Mucosa of descending colon (tissue), 3 donors: ENCODE measurements around the gene LAMA3. TPM values are rescaled to one million over a fixed set of nuclear protein-coding genes. Genes with fewer than 3 reads are reported as not detected.

Experiments used
- ATAC-seq: fragments of 200-7000 bp; cut with Tn5 transposase; one replicate; pipeline ENCODE4 v1.9.1; 2020; ENCODE audit warnings: mild to moderate bottlenecking, moderate library complexity
- DNase-seq, 3 donors: peaks; one replicate each; pipeline ENCODE4 v3.0.0-alpha.2; 2020
- H3K36me3 ChIP-seq: fragments of 200-600 bp; one replicate; pipeline ENCODE4 v1.8.0; 2021; ENCODE audit warnings: low read depth, mild to moderate bottlenecking
- H3K4me1 ChIP-seq: fragments of 200-600 bp; one replicate; pipeline ENCODE4 v1.8.0; 2021; ENCODE audit warnings: low read depth, mild to moderate bottlenecking
- H3K4me3 ChIP-seq: fragments of 200-600 bp; one replicate; pipeline ENCODE4 v1.8.0; 2021; ENCODE audit warnings: mild to moderate bottlenecking
- H3K9me3 ChIP-seq: fragments of 200-600 bp; one replicate; pipeline ENCODE4 v1.8.0; 2021; ENCODE audit warnings: mild to moderate bottlenecking
- intact Hi-C, 2 donors: fragments of 100-400 bp; cut with DNase I in 1 of 2; cut with micrococcal nuclease in 1 of 2; formaldehyde crosslinking; loops; one replicate each; pipeline versions ENCODE4 v1.11.0 to v1.11.1; 2022; cut with DNase I, micrococcal nuclease
- total RNA-seq, 3 donors: library from RNA; stranded (reverse); fragmentation: NEBNext Ultra II Directional in 2 of 3; extraction: Animal tissue kit (Norgen Biotek cat#: 25700) in 2 of 3; gene quantifications; one replicate each; pipeline versions ENCODE4 v1.2.1 to v1.2.4, GENCODE V29; 2021 to 2023
- TF ChIP-seq, protein P1 (sequence below): fragments of 200-600 bp; IDR thresholded peaks from one replicate; pipeline ENCODE4 v1.8.0; 2022; ENCODE audit warnings: antibody characterized with exemption, mild to moderate bottlenecking
- donor health status: DM: no; HTN: no; CAD: no; lungs with moderate emphysema.
- donor health status: DM: no; HTN: no; CAD: no.
- donor health status: DM: no; HTN: yes; CAD: no.

The LAMA3 gene
- total RNA-seq, 3 donors from 2014 or later, result 29.0 to 62.0 (median 49.0) TPM

DNA sequence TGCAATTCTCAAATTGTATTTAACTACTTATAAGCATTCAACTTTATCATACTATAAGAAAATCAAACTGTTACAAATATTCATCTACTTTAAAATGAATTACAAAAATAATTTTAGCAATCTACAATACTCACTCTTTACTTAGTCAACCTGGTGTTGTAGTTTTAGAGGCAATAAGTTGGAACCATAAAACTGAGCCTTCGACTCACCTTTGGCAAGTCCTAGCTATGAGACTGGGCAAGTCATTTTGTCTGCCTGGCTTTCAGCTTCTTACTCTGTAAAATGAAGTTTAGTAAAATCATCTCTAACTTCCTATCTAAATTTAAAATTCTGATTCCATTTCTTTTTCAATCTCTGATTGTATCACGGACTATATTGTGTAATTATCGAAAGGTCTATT is 161.0 kb downstream of the LAMA3 start:
- TF ChIP-seq, protein P1, sequence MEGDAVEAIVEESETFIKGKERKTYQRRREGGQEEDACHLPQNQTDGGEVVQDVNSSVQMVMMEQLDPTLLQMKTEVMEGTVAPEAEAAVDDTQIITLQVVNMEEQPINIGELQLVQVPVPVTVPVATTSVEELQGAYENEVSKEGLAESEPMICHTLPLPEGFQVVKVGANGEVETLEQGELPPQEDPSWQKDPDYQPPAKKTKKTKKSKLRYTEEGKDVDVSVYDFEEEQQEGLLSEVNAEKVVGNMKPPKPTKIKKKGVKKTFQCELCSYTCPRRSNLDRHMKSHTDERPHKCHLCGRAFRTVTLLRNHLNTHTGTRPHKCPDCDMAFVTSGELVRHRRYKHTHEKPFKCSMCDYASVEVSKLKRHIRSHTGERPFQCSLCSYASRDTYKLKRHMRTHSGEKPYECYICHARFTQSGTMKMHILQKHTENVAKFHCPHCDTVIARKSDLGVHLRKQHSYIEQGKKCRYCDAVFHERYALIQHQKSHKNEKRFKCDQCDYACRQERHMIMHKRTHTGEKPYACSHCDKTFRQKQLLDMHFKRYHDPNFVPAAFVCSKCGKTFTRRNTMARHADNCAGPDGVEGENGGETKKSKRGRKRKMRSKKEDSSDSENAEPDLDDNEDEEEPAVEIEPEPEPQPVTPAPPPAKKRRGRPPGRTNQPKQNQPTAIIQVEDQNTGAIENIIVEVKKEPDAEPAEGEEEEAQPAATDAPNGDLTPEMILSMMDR, result no peak
- no peaks in the 10 kb centered on the region for H3K4me1 ChIP-seq
- no peaks in the 10 kb centered on the region for H3K9me3 ChIP-seq
- H3K36me3 ChIP-seq, result no peaks in the 10 kb centered on the region
- DNase-seq (no peak), ATAC-seq (peak; percentile 60)
- no peak overlapping the region for H3K4me3 ChIP-seq
- intact Hi-C loops, result no loop called here

DNA sequence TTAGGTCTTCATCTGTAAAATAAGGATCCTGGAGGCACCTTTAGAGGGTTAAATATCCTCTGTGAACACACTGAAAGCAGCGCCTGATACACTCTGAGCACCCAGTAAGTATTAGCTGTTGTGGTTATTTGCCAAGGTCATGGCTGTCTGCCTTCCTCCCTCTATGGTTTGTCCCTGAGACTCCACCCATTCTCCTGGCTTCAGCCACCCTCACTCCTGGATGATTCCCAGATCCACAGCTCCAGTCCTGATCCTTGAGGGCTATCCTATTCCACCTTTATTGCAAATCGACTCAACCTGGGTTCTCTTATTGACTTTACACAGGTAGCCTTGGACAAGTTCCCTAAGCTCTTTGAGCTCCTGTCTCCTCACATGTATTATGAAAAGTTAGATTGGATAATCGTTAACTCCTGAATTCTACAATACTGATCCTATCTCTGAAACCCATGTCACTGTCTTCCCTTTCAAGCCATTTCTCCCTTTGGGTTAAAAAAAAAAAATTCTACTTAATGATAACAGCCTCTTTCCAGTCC is 162.3 kb downstream of the LAMA3 start:
- Histone ChIP-seq H3K9me3 (no peaks in the 10 kb centered on the region), H3K4me1 (no peaks in the 10 kb centered on the region), H3K36me3 (no peaks in the 10 kb centered on the region), H3K4me3 (no peak overlapping the region)
- ATAC-seq (peak; percentile 37), DNase-seq (no peak)
- TF ChIP-seq, protein P1, result no peak
- intact Hi-C loops, result no loop called here

DNA sequence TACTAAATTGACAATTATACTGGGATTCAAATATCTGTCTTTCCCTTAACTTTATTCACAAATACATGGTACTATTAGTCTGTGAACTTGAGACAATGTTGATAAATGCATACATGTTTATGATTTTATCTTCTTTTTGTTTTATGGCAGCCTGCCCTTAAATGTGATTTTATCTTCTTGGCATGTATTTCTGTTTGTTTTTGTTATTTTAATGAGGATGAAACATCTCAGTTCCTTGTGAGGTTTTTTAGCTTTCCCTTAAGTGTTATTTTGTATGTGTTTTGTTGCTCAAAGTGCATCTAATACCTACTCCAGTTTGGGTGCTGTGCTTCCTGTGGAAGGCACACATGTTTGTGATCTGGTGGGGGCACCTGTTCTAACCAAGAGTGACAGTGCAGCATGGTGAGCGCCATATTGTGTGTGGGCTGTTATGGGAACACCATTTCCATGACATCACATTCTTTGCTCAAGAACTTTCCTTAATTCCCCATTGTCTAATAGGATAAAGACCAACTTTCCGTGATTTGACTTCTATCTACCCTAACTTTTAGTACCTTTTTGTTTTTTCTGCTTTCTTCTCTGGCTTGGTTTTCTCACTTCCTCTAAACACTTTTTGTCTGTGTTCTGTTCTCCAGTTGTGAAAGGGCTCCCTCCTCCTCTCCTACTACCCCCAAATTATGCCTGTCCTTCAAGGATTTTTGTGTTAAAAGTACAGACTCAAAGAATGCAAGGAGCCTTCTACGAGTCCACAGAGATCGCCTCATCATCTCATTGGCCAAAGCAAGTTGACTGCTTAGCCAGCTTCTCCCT is 163.2 kb downstream of the LAMA3 start:
- no peak overlapping the region for H3K4me3 ChIP-seq
- TF ChIP-seq, protein P1, result no peak
- no peak for ATAC-seq
- H3K36me3 ChIP-seq, result no peaks in the 10 kb centered on the region
- no peaks in the 10 kb centered on the region for H3K9me3 ChIP-seq
- intact Hi-C loops, result no loop called here
- H3K4me1 ChIP-seq, result no peaks in the 10 kb centered on the region
- DNase-seq, result no peak

DNA sequence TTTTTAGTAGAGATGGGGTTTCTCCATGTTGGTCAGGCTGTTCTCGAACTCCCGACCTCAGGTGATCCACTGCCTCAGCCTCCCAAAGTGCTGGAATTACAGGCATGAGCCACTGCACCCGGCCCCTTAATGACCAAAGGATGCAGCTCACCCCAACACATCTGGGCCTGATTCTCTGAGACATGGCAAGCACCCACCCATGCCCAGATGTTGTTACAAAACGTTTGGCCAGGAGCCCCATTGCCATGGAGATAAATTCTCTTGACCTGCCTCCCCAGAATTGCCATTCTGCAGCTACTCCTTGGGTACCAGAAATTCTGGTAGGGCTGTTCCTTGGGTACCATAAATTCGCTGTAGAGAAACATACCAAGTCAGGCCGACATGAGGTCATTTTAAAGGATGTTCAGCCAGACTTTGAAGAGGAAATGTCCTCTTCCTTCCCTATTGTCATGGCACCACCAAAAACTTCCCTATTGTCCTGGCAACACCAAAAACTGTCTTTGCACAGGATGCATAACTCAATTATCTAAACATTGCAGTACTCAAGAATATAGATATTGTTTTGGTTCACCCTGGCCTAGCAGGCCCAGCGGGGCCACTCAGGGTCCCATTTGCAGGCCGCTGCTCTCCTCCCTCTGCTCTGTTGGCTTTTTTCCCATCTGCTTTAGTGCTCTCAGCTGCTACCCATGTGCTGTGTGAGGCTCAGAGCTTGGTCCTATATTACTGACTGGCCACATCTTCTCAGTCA is 164.4 kb downstream of the LAMA3 start:
- TF ChIP-seq, protein P1, result no peak
- ATAC-seq, result no peak
- no peaks in the 10 kb centered on the region for H3K4me1 ChIP-seq
- no peaks in the 10 kb centered on the region for H3K9me3 ChIP-seq
- intact Hi-C loops, result no loop called here
- DNase-seq, result no peak
- H3K36me3 ChIP-seq, result no peaks in the 10 kb centered on the region
- H3K4me3 ChIP-seq, result no peak overlapping the region

DNA sequence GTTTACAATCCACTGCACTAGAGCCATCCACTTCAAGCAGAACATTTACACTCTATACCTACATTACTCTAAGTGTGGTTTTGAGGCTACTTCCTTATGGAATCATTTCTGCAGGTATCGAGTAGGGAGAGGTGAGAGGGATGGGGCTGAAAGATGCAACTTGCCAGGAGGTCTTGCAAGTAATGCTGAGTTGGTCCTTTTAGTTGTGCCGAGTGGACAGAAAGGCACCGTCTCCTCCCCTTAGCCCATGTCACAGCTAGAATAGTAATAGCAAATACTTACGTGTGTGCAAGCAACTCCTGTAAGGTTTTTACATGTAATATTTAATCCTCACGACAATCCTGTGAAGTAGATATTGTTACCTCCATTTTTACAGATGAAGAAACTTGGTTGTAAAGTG is 166.5 kb downstream of the LAMA3 start:
- ATAC-seq (no peak), DNase-seq (no peak)
- Histone ChIP-seq H3K4me1 (no peaks in the 10 kb centered on the region), H3K9me3 (no peaks in the 10 kb centered on the region), H3K36me3 (no peaks in the 10 kb centered on the region), H3K4me3 (no peak overlapping the region)
- intact Hi-C loops, result no loop called here
- TF ChIP-seq, protein P1, result no peak
